ENCODE results near the gene DNLZ.
"Not testable (repeated sequence)": the region's sequence is repeated elsewhere in the genome, so short reads cannot be mapped to it uniquely, and the experiment has no call there.

The DNLZ gene

GRCh38 chr9:136359774-136360718 lies 3.5 kb downstream of the DNLZ start:
- DNase-seq (ENCODE audit: low read depth) = no peak

- DNase-seq (ENCODE audit: low read depth) = no peak
Observed at GRCh38 chr9:136358888-136359287, 4.7 kb downstream of the DNLZ start.

- no peak for DNase-seq (ENCODE audit: low read depth)
Observed at GRCh38 chr9:136358016-136358415, 5.5 kb downstream of the DNLZ start.

DNA sequence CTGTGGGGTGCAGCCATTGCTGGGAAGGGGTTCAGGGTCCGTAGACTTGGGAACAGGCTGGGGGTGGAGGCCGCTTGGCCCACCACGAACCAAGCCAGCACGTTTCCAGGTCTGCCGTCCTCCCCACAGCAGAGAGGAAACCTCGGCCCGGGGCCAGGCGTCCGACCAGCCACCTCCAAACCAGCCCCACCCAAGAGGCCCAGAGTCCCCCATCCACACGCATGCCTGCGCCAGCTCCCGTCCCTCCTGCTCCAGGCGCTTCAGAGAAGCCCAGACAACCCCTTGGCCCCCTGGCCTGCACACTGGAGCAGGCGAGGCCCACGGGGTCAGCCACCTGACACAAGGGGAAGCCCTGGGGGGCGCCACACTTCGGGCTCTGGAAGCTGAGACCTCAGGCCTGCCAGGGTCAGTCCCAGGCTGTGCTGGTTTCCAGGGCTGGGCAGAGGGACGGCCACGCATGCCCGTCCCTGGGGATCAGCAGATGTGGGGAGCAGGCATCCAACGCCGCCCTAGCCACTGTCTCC lies 6.3 kb downstream of the DNLZ start:
- DNase-seq (ENCODE audit: low read depth) = no peak

- DNase-seq (ENCODE audit: low read depth) = no peak
Observed at GRCh38 chr9:136355616-136356557, 7.7 kb downstream of the DNLZ start.

DNA sequence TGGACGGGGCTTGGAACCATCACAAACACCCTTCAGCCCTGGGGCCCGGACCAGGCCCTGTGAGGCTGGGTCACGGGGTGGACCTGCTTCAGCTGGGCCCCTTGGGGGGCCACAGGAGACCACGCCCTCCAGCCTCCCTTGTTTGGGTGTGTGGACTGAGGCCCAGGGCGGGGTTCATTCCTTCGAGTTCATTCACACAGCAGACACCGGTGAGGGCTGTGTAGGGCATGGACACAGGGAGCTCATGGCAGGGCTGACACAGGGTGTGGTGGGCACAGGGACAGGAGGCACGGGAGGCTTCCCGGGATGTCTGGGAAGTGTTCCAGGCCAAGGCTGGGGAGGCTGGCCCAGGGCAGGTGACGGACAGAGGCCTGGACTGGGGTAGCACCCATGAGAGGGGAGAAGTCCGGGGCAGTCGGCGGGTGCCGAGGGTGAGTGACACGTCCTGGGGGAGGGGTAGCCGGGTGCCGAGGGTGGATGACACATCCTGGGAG lies 8.9 kb downstream of the DNLZ start:
- DNase-seq (ENCODE audit: low read depth) = no peak

DNA sequence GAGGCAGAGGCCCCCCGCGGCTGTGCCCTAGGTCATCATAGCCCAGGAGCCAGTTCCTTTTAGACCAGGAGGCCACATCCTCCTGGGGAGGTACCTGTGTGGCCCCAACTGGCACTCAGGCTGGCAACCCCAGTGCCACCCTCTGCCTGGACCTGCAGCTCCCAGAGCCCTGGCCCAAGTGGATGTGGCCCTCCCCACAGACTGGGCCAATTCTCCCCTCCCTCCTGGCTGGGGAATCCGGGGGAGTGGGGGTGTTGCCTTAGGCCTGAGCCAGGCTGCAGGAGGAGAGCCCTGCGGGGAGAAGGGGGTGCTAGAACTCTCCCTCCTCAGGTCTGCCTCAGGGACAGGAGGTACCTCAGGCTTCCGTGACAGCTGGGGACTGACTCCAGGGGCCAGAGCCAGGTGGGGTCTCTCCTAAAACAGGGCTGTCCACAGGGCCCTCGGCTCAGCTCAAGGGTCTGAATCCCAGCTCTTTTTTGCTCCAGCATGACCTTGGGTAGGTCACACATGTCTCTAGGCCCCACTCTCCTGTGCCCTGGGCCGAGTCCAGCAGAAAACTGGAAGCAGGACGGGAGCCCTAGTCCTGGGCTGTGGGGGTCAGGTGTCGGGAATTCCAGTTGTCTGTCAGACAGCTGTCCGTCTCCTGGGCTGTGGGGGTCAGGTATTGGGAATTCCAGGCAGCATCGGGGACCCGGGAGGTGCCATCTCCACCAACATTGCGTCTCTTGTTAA lies 9.6 kb downstream of the DNLZ start:
- DNase-seq (ENCODE audit: low read depth) = no peak

GRCh38 chr9:136353088-136353487 lies 10.5 kb downstream of the DNLZ start:
- DNase-seq (ENCODE audit: low read depth) = no peak

- no peak for DNase-seq (ENCODE audit: low read depth)
Observed at GRCh38 chr9:136352682-136353081, 10.9 kb downstream of the DNLZ start.

- DNase-seq (ENCODE audit: low read depth) = not testable (repeated sequence)
Observed at GRCh38 chr9:136351868-136352267, 11.7 kb downstream of the DNLZ start.

DNA sequence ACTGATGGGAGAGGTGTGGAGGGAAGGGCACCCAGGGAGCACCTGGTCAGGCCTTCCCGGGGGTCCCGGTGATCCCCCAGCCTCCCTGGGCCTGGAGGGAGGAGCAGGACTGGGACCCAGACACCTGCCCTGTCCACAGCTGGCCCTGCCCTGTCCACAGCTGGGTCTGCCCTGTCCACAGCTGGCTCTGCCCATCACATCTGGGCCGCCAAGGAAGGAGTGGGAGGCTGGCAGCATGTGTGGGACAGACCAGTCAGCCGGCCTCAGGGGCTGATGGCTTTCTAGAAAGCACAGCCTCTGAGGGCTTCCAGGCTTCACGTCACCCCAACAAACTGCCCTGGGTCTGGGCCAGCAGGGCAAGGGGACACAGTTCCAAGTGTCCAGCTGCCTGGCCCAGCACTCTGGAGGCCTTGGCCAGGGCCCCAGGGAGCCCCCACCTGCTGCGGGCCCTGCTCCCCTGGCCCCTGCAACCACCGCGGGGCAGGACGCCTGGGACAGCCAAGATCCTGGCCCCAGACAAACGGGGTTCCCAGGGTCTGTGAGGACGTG lies 12.2 kb downstream of the DNLZ start:
- no peak for DNase-seq (ENCODE audit: low read depth)

- no peak for DNase-seq (ENCODE audit: low read depth)
Observed at GRCh38 chr9:136349546-136349945, 14.0 kb downstream of the DNLZ start.

GRCh38 chr9:136348691-136349090 lies 14.9 kb downstream of the DNLZ start:
- no peak for DNase-seq (ENCODE audit: low read depth)

DNA sequence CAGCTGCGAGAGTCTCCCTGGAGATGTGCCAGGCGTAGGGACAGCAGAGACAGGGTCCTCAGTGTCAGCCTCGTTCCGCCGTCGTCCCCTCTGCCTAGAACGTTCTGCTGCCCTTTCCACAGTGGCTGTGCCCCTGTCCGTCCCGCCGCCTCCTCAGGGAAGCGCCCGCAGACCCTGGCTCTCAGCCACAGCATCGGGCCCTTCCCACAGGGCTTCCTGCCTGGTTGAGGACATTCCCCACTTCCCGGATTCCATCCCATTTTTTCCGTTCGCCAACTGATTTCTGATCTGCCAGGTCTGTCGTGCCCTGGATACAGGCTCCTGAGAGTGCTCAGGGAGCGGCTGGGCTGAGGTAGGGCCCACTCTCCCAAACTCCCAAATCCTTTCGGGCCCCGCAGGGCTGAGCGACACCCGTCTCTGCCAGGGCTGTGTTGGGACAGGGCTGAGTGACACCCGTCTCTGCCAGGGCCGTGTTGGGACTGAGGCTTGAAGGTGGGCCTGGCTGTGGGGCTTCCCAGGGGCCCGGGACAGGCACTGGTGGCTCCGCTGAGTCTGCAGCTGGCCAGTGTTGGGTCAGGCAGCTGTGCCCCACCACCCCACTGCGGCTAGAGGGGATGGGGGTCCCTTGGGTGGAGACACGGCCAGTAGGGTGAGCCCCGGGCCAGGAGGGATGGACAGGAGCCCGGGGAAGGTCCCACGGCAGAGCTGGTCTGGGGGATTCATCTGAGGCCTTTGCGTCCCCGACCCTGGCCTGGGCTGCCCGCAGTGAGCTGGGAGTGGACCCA lies 15.9 kb downstream of the DNLZ start:
- no peak for DNase-seq (ENCODE audit: low read depth)

- DNase-seq (ENCODE audit: low read depth) = no peak
Observed at GRCh38 chr9:136346927-136347465, 16.5 kb downstream of the DNLZ start.

- DNase-seq (ENCODE audit: low read depth) = no peak
Observed at GRCh38 chr9:136346157-136346481, 17.4 kb downstream of the DNLZ start.

DNA sequence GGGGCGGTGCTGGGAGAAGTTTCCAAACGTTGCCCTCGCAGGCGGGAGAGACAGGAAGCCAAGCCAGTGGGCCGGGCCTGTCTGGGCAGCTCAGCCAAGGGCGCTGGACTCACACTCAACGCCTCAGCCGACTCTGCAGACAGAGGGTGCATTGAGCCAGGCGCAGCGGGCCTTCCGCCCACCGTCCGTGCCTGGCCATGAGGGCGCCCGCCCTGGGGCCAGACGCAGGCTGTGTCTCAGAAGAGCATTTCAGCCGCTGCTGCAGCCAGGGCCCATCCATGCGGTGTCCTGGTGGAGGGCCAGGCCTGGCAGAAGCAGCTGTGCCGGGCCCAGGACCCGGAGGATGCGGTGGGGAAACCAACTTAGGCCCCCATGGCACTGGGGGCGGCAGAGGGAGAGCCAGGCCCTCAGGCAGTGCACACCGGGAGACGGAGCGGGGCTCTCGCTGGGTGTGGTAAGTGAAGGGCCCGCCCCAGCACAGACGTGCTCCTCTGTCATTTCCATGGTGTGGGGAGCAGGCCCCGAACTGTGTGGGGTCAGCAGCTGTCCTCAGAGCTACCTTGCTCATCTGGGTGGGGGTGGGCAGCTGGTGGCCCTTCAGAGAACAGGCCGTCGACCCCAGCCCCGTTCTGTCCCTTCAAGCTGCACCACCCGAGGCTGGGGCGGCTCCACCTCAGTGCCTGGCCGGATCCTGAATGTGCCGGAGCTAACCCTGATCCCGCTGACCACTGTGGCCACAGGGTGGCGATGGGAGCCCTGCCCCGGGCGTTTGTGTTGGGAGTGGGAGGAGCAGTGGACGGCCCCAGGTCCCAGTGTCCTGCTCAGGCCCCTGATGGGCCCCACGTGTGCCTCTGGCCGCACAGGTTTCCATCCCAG lies 18.0 kb downstream of the DNLZ start:
- no peak for DNase-seq (ENCODE audit: low read depth)

- no peak for DNase-seq (ENCODE audit: low read depth)
Observed at GRCh38 chr9:136344544-136345280, 18.8 kb downstream of the DNLZ start.

- no peak for DNase-seq (ENCODE audit: low read depth)
Observed at GRCh38 chr9:136343884-136344269, 19.7 kb downstream of the DNLZ start.

Data from stimulated activated CD8-positive, alpha-beta memory T cell treated with anti-CD3 and anti-CD28 coated beads, Interleukin-4, amount 100 ng/mL, for 24 hours (primary cell).